ENCODE results near the gene YBX3.

GRCh38 chr12:10689146-10689545, 34.0 kb downstream of the YBX3 start:
- TF ChIP-seq CTCF (IDR thresholded peaks at IDR 0.05) (no peak), POLR2A (IDR thresholded peaks at IDR 0.05) (no peak)
